Activated naive CD8-positive, alpha-beta T cell treated with anti-CD3 and anti-CD28 coated beads, Interleukin-2, amount 10 ng/mL, durations not matched to agents 7 days and 5 days (primary cell): Measurements from ENCODE around the gene TAAR8. TPM values are rescaled to one million over a fixed set of nuclear protein-coding genes. Genes with fewer than 3 reads are reported as not detected.
"Not testable (repeated sequence)": the region's sequence is repeated elsewhere in the genome, so short reads cannot be mapped to it uniquely, and the experiment has no call there.

Experiments used
- ATAC-seq: fragments of 150-1000 bp; cut with Tn5 transposase; one replicate; pipeline ENCODE4 v1.10.0; 2021; ENCODE audit warnings: low read depth, moderate library complexity
- POLR2A ChIA-PET: fragments of 350-600 bp; sonication (Branson Sonifier 250); formaldehyde crosslinking; loops from one replicate; lab custom pipeline; 2021; ENCODE audit warnings: antibody characterized with exemption; lab: Charles Lee
- DNase-seq: peaks from one replicate; pipeline ENCODE4 v3.0.0; 2021
- H3K27ac Mint-ChIP-seq: one replicate; pipeline ENCODE4 v1.8.0; 2022; ENCODE audit warnings: mild to moderate bottlenecking, mixed read lengths
- H3K27me3 Mint-ChIP-seq: one replicate; pipeline ENCODE4 v1.8.0; 2022; ENCODE audit warnings: mild to moderate bottlenecking, moderate library complexity, mixed read lengths
- H3K36me3 Mint-ChIP-seq: one replicate; pipeline ENCODE4 v1.8.0; 2021; ENCODE audit warnings: mild to moderate bottlenecking, mixed read lengths
- H3K4me1 Mint-ChIP-seq: one replicate; pipeline ENCODE4 v1.8.0; 2021; ENCODE audit warnings: mixed read lengths
- H3K4me3 Mint-ChIP-seq: one replicate; pipeline ENCODE4 v1.8.0; 2022; ENCODE audit warnings: mild to moderate bottlenecking, moderate library complexity, mixed read lengths
- H3K9me3 Mint-ChIP-seq: one replicate; pipeline ENCODE4 v1.8.0; 2021; ENCODE audit warnings: mixed read lengths
- total RNA-seq, 2 experiments: library from RNA; stranded (reverse); gene quantifications; one replicate each; pipeline ENCODE4 v1.2.3, GENCODE V29; 2021

Gene TAAR8
- total RNA-seq, 2 experiments from 2014 or later = not detected

- H3K27me3 Mint-ChIP-seq = peaks cover 39% of the 10 kb centered on the region
- ATAC-seq (no peak), DNase-seq (no peak)
- no peak overlapping the region for H3K27ac Mint-ChIP-seq
- no peak overlapping the region for H3K4me3 Mint-ChIP-seq
- H3K4me1 Mint-ChIP-seq = no peaks in the 10 kb centered on the region
- no peaks in the 10 kb centered on the region for H3K36me3 Mint-ChIP-seq
- H3K9me3 Mint-ChIP-seq = no peaks in the 10 kb centered on the region
- POLR2A ChIA-PET = no interaction called here
Measured at GRCh38 chr6:132520953-132521352, 31.5 kb upstream of the TAAR8 start.

- no peak overlapping the region for H3K27ac Mint-ChIP-seq
- DNase-seq (no peak), ATAC-seq (no peak)
- no peaks in the 10 kb centered on the region for H3K36me3 Mint-ChIP-seq
- no peaks in the 10 kb centered on the region for H3K9me3 Mint-ChIP-seq
- H3K4me1 Mint-ChIP-seq = no peaks in the 10 kb centered on the region
- H3K4me3 Mint-ChIP-seq = no peak overlapping the region
- H3K27me3 Mint-ChIP-seq = peaks cover 46% of the 10 kb centered on the region
- POLR2A ChIA-PET = no interaction called here
Measured at GRCh38 chr6:132524646-132525045, 27.8 kb upstream of the TAAR8 start.

GRCh38 chr6:132525866-132526265 is 26.6 kb upstream of the TAAR8 start:
- peaks cover 40% of the 10 kb centered on the region for H3K27me3 Mint-ChIP-seq
- DNase-seq (no peak), ATAC-seq (no peak)
- POLR2A ChIA-PET = no interaction called here
- H3K4me1 Mint-ChIP-seq = peaks cover 2% of the 10 kb centered on the region
- H3K9me3 Mint-ChIP-seq = no peaks in the 10 kb centered on the region
- H3K27ac Mint-ChIP-seq = no peak overlapping the region
- H3K36me3 Mint-ChIP-seq = no peaks in the 10 kb centered on the region
- no peak overlapping the region for H3K4me3 Mint-ChIP-seq

GRCh38 chr6:132526461-132526860 is 26.0 kb upstream of the TAAR8 start:
- DNase-seq (no peak), ATAC-seq (no peak)
- H3K27me3 Mint-ChIP-seq = peaks cover 39% of the 10 kb centered on the region
- POLR2A ChIA-PET = no interaction called here
- H3K36me3 Mint-ChIP-seq = no peaks in the 10 kb centered on the region
- no peak overlapping the region for H3K27ac Mint-ChIP-seq
- no peaks in the 10 kb centered on the region for H3K9me3 Mint-ChIP-seq
- H3K4me1 Mint-ChIP-seq = peaks cover 2% of the 10 kb centered on the region
- H3K4me3 Mint-ChIP-seq = no peak overlapping the region

GRCh38 chr6:132527791-132528190 is 24.7 kb upstream of the TAAR8 start:
- Mint-ChIP-seq H3K36me3 (no peaks in the 10 kb centered on the region), H3K27me3 (peaks cover 33% of the 10 kb centered on the region), H3K4me1 (peaks cover 2% of the 10 kb centered on the region), H3K9me3 (no peaks in the 10 kb centered on the region), H3K27ac (no peak overlapping the region), H3K4me3 (no peak overlapping the region)
- DNase-seq (no peak), ATAC-seq (no peak)
- POLR2A ChIA-PET = no interaction called here

- Mint-ChIP-seq H3K4me1 (peaks cover 2% of the 10 kb centered on the region), H3K4me3 (peak overlapping the region; percentile 48), H3K9me3 (no peaks in the 10 kb centered on the region), H3K36me3 (no peaks in the 10 kb centered on the region), H3K27me3 (peaks cover 16% of the 10 kb centered on the region), H3K27ac (no peak overlapping the region)
- POLR2A ChIA-PET = no interaction called here
- ATAC-seq (peak; percentile 72), DNase-seq (peak; percentile 31)
Measured at GRCh38 chr6:132530293-132530974, 22.0 kb upstream of the TAAR8 start.

- H3K27me3 Mint-ChIP-seq = peaks cover 22% of the 10 kb centered on the region
Measured at GRCh38 chr6:132534546-132534945, 17.9 kb upstream of the TAAR8 start.

GRCh38 chr6:132537145-132537544 is 15.3 kb upstream of the TAAR8 start:
- Mint-ChIP-seq H3K27ac (no peak overlapping the region), H3K4me3 (no peak overlapping the region), H3K4me1 (no peaks in the 10 kb centered on the region), H3K9me3 (no peaks in the 10 kb centered on the region), H3K27me3 (peaks cover 32% of the 10 kb centered on the region), H3K36me3 (no peaks in the 10 kb centered on the region)
- POLR2A ChIA-PET = no interaction called here
- ATAC-seq = no peak
- no peak for DNase-seq

More at GRCh38 chr6:132534546-132534945, 17.9 kb upstream of the TAAR8 start:
- DNase-seq, ATAC-seq, H3K4me3 Mint-ChIP-seq, H3K9me3 Mint-ChIP-seq, H3K27ac Mint-ChIP-seq, H3K36me3 Mint-ChIP-seq, POLR2A ChIA-PET, H3K4me1 Mint-ChIP-seq: not testable (repeated sequence)

- Mint-ChIP-seq H3K4me3 (no peak within 1 kb of the TSS), H3K4me1 (no peaks in the 10 kb centered on the region), H3K27me3 (peaks cover 32% of the 10 kb centered on the region), H3K27ac (no peak within 1 kb of the TSS), H3K9me3 (no peaks in the 10 kb centered on the region), H3K36me3 (no peaks in the 10 kb centered on the region)
- DNase-seq (no peak), ATAC-seq (no peak)
- POLR2A ChIA-PET = no interaction called here
Measured at GRCh38 chr6:132537977-132538376, 14.5 kb upstream of the TAAR8 start, which contains the start of gene TAAR9. TSS of gene TAAR9 (plus strand) at chr6:132538277. CDS start at chr6:132538290, 13 bp downstream.

- Mint-ChIP-seq H3K9me3 (no peaks in the 10 kb centered on the region), H3K27ac (no peak overlapping the region), H3K36me3 (no peaks in the 10 kb centered on the region), H3K4me1 (no peaks in the 10 kb centered on the region), H3K4me3 (no peak overlapping the region), H3K27me3 (peaks cover 29% of the 10 kb centered on the region)
- POLR2A ChIA-PET = no interaction called here
- no peak for ATAC-seq
- no peak for DNase-seq
Measured at GRCh38 chr6:132544826-132545225, 7.6 kb upstream of the TAAR8 start.

GRCh38 chr6:132548746-132549463 is 3.6 kb upstream of the TAAR8 start:
- H3K27ac Mint-ChIP-seq = no peak overlapping the region
- H3K4me1 Mint-ChIP-seq = no peaks in the 10 kb centered on the region
- no peak overlapping the region for H3K4me3 Mint-ChIP-seq
- DNase-seq = no peak
- ATAC-seq = no peak
- POLR2A ChIA-PET = no interaction called here
- H3K27me3 Mint-ChIP-seq = peaks cover 27% of the 10 kb centered on the region
- no peaks in the 10 kb centered on the region for H3K9me3 Mint-ChIP-seq
- no peaks in the 10 kb centered on the region for H3K36me3 Mint-ChIP-seq

GRCh38 chr6:132551214-132551613 is 1.3 kb upstream of the TAAR8 start:
- ATAC-seq = no peak
- no peak for DNase-seq
- Mint-ChIP-seq H3K4me1 (no peaks in the 10 kb centered on the region), H3K4me3 (no peak overlapping the region), H3K27me3 (peaks cover 29% of the 10 kb centered on the region), H3K9me3 (no peaks in the 10 kb centered on the region), H3K27ac (no peak overlapping the region), H3K36me3 (no peaks in the 10 kb centered on the region)
- POLR2A ChIA-PET = no interaction called here

- POLR2A ChIA-PET = not testable (repeated sequence)
Measured at GRCh38 chr6:132560087-132560486, 7.6 kb downstream of the TAAR8 start.

GRCh38 chr6:132566404-132566803 is 13.9 kb downstream of the TAAR8 start:
- no peak for ATAC-seq
- Mint-ChIP-seq H3K4me3 (no peak overlapping the region), H3K4me1 (no peaks in the 10 kb centered on the region), H3K36me3 (no peaks in the 10 kb centered on the region), H3K27me3 (peaks cover 22% of the 10 kb centered on the region), H3K9me3 (no peaks in the 10 kb centered on the region), H3K27ac (no peak overlapping the region)
- no peak for DNase-seq
- POLR2A ChIA-PET = no interaction called here

More at GRCh38 chr6:132560087-132560486, 7.6 kb downstream of the TAAR8 start:
- DNase-seq, ATAC-seq, H3K4me1 Mint-ChIP-seq, H3K9me3 Mint-ChIP-seq, H3K4me3 Mint-ChIP-seq, H3K27ac Mint-ChIP-seq, H3K36me3 Mint-ChIP-seq: not testable (repeated sequence)
- peaks cover 18% of the 10 kb centered on the region for H3K27me3 Mint-ChIP-seq
